GM12878 (cell line): ENCODE data around the gene DBI. TPM values are rescaled to one million over a fixed set of nuclear protein-coding genes. Genes with fewer than 3 reads are reported as not detected.
A peak's percentile ranks its signal among the peaks of the same experiment; 100 is the strongest.

Experiments used
- FOXM1 ChIP-seq: IDR thresholded peaks from 2 replicates; pipeline ENCODE4 v1.6.1; 2012; ENCODE audit warnings: low read depth, mild to moderate bottlenecking, inconsistent platforms, low read length, moderate library complexity
- IRF3 ChIP-seq: fragments of 450-650 bp; IDR thresholded peaks from 2 replicates; pipeline ENCODE4 v1.6.1; 2014; ENCODE audit warnings: mild to moderate bottlenecking
- IRF4 ChIP-seq: IDR thresholded peaks from 2 replicates; pipeline ENCODE4 v1.6.1; 2011; ENCODE audit warnings: low read depth, low read length
- KAT2A ChIP-seq: conservative IDR thresholded peaks from 2 replicates; pipeline ENCODE4 v1.6.1; 2011; ENCODE audit warnings: low read depth, low read length; ENCODE audit not compliant: control insufficient read depth
- RAD51 ChIP-seq: fragments of 450-650 bp; IDR thresholded peaks from 2 replicates; pipeline ENCODE4 v1.6.1; 2016; ENCODE audit warnings: moderate library complexity, mild to moderate bottlenecking, inconsistent platforms
- RBBP5 ChIP-seq: fragments of 200-600 bp; sonication (generic); conservative IDR thresholded peaks from 2 replicates; pipeline ENCODE4 v1.6.1; 2016
- YBX1 ChIP-seq: fragments of 450-650 bp; IDR thresholded peaks from 2 replicates; pipeline ENCODE4 v1.6.1; 2016; ENCODE audit warnings: antibody characterized with exemption
- polyA plus RNA-seq, 11 experiments: library from polyadenylated mRNA; depleted of rRNA in 4 of 11; unstranded in 6 of 11; stranded (reverse) in 5 of 11; fragments of >200 nt; fragmentation: Nextera tagmentation in 4 of 11; fragmentation: Illumina TruSeq in 1 of 11; extraction: Ambion mirVana in 4 of 11; extraction: Trizol in 1 of 11; gene quantifications; 1 replicate in 1 of 11; 2 replicates in 10 of 11; pipeline versions ENCODE4 v1.2.1 to v1.2.3, GENCODE V29; 2011 to 2016; ENCODE audit warnings: inconsistent platforms in 2 of 11, missing spikeins in 2 of 11, low read depth in 1 of 11
- total RNA-seq, 4 experiments: library from RNA; depleted of rRNA in 3 of 4; stranded (reverse); fragments of >200 nt in 3 of 4; fragmentation: Illumina TruSeq in 1 of 4; extraction: Trizol in 1 of 4; gene quantifications; 2 replicates each; pipeline versions ENCODE4 v1.2.1 to v1.2.3, GENCODE V29; 2013 to 2021
- TF ChIP-seq, protein P1 (sequence below): fragments of 450-650 bp; formaldehyde crosslinking; IDR thresholded peaks from 2 replicates; pipeline ENCODE4 v1.4.0; 2022; ENCODE audit warnings: mild to moderate bottlenecking, moderate library complexity
- TF ChIP-seq, protein P2 (sequence below): fragments of 450-650 bp; IDR thresholded peaks from 2 replicates; pipeline ENCODE4 v1.6.1; 2016; ENCODE audit warnings: mild to moderate bottlenecking, moderate library complexity, borderline replicate concordance

The DBI gene
- total and polyA plus RNA-seq, 10 of the 15 experiments (the other 5 are each of a cell fraction or from before 2014, with no cell fraction given), result 248 to 2,567 (median 943) TPM

DNA sequence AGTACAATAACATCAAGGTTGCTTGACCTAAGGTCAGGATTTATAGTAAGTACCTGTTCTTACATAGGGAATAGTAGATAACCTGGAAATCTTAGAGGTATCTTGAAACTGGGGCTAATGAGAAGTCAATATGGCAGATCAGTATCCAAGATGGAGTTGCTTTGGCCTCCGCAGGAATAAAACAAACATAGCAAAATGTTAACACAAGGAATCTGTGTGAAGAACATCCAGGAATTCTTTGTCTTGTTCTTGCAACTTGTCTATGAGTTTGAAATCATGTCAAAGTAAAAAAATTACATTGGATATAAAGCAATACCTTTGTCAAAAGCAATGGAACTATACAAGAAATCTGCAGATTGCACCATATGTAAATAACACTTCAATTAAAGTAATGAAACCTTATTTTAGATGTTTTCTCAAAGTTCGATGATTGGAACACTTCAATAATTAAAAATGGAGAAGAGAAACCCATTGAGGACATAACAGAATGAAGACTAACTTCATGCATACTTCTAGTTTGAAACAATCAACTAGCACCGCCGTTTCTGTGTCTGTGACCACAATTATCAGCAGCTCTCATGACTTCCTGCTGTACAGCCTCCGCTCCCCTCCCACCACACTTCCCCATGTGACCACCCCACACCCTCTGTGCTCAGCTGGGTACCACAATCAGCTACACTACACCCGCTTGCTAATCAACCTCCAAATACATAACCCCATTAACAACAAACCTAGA is 27.8 kb upstream of the DBI start (continued):
- TF ChIP-seq, protein P1, sequence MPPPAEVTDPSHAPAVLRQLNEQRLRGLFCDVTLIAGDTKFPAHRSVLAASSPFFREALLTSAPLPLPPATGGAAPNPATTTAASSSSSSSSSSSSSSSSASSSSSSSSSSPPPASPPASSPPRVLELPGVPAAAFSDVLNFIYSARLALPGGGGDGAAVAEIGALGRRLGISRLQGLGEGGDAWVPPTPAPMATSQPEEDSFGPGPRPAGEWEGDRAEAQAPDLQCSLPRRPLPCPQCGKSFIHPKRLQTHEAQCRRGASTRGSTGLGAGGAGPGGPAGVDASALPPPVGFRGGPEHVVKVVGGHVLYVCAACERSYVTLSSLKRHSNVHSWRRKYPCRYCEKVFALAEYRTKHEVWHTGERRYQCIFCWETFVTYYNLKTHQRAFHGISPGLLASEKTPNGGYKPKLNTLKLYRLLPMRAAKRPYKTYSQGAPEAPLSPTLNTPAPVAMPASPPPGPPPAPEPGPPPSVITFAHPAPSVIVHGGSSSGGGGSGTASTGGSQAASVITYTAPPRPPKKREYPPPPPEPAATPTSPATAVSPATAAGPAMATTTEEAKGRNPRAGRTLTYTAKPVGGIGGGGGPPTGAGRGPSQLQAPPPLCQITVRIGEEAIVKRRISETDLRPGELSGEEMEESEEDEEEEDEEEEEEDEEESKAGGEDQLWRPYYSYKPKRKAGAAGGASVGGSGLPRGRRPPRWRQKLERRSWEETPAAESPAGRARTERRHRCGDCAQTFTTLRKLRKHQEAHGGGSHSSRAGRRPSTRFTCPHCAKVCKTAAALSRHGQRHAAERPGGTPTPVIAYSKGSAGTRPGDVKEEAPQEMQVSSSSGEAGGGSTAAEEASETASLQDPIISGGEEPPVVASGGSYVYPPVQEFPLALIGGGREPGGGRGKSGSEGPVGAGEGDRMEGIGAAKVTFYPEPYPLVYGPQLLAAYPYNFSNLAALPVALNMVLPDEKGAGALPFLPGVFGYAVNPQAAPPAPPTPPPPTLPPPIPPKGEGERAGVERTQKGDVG, result peak; percentile 75; the same call in 1 of the 2 replicates
- TF ChIP-seq IRF3, result no peak
- peak; percentile 94 for TF ChIP-seq RAD51
- no peak for TF ChIP-seq FOXM1
- TF ChIP-seq IRF4, result no peak
- TF ChIP-seq, protein P2, sequence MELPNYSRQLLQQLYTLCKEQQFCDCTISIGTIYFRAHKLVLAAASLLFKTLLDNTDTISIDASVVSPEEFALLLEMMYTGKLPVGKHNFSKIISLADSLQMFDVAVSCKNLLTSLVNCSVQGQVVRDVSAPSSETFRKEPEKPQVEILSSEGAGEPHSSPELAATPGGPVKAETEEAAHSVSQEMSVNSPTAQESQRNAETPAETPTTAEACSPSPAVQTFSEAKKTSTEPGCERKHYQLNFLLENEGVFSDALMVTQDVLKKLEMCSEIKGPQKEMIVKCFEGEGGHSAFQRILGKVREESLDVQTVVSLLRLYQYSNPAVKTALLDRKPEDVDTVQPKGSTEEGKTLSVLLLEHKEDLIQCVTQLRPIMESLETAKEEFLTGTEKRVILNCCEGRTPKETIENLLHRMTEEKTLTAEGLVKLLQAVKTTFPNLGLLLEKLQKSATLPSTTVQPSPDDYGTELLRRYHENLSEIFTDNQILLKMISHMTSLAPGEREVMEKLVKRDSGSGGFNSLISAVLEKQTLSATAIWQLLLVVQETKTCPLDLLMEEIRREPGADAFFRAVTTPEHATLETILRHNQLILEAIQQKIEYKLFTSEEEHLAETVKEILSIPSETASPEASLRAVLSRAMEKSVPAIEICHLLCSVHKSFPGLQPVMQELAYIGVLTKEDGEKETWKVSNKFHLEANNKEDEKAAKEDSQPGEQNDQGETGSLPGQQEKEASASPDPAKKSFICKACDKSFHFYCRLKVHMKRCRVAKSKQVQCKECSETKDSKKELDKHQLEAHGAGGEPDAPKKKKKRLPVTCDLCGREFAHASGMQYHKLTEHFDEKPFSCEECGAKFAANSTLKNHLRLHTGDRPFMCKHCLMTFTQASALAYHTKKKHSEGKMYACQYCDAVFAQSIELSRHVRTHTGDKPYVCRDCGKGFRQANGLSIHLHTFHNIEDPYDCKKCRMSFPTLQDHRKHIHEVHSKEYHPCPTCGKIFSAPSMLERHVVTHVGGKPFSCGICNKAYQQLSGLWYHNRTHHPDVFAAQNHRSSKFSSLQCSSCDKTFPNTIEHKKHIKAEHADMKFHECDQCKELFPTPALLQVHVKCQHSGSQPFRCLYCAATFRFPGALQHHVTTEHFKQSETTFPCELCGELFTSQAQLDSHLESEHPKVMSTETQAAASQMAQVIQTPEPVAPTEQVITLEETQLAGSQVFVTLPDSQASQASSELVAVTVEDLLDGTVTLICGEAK, result no peak; the same call in 1 of the 2 replicates
- TF ChIP-seq RBBP5, result no peak
- TF ChIP-seq YBX1, result no peak
- TF ChIP-seq KAT2A, result no peak
